Neural crest cell (in vitro differentiated cells): ENCODE data around the gene C2orf49. TPM values are rescaled to one million over a fixed set of nuclear protein-coding genes. Genes with fewer than 3 reads are reported as not detected.

Experiments used
- DNase-seq: peaks from one replicate; pipeline ENCODE4 v3.0.0; 2021; ENCODE audit warnings: low read depth, mixed read lengths, low spot score
- H3K27ac Mint-ChIP-seq: one replicate; pipeline ENCODE4 v1.8.0; 2021; ENCODE audit warnings: mild to moderate bottlenecking, mixed read lengths; ENCODE audit not compliant: unreplicated experiment
- H3K27me3 Mint-ChIP-seq: 2 replicates; pipeline ENCODE4 v1.8.0; 2021; ENCODE audit warnings: low read depth, mild to moderate bottlenecking, mixed read lengths
- H3K36me3 Mint-ChIP-seq: 2 replicates; pipeline ENCODE4 v1.8.0; 2021; ENCODE audit warnings: low read depth, mild to moderate bottlenecking, mixed read lengths
- H3K4me1 Mint-ChIP-seq: 2 replicates; pipeline ENCODE4 v1.8.0; 2021; ENCODE audit warnings: mixed read lengths
- H3K4me3 Mint-ChIP-seq: one replicate; pipeline ENCODE4 v1.8.0; 2021; ENCODE audit warnings: mild to moderate bottlenecking, mixed read lengths
- H3K9me3 Mint-ChIP-seq: 2 replicates; pipeline ENCODE4 v1.8.0; 2021; ENCODE audit warnings: mixed read lengths
- long read RNA-seq: library from polyadenylated mRNA; unstranded; transcript quantifications from one replicate; pipeline ENCODE4 v2.0.0, GENCODE V29; 2020
- total RNA-seq: library from RNA; stranded (reverse); gene quantifications from 2 replicates; pipeline ENCODE4 v1.2.1, GENCODE V29; 2021
- TF ChIP-seq, protein P1 (sequence below): fragments of 200-600 bp; sonication (generic); conservative IDR thresholded peaks from 2 replicates; pipeline ENCODE4 v1.5.0; 2021; ENCODE audit warnings: antibody characterized with exemption, mild to moderate bottlenecking

Gene C2orf49
- 19.9 and 20.0 TPM in 2 replicates for total RNA-seq
- long read RNA-seq, full-length matches to known transcripts: 4 of 4 reads
- long read RNA-seq, partial matches to known transcripts: 0 of 4 reads
- long read RNA-seq, other reads (novel, unspliced or antisense): 0 of 4 reads

DNA sequence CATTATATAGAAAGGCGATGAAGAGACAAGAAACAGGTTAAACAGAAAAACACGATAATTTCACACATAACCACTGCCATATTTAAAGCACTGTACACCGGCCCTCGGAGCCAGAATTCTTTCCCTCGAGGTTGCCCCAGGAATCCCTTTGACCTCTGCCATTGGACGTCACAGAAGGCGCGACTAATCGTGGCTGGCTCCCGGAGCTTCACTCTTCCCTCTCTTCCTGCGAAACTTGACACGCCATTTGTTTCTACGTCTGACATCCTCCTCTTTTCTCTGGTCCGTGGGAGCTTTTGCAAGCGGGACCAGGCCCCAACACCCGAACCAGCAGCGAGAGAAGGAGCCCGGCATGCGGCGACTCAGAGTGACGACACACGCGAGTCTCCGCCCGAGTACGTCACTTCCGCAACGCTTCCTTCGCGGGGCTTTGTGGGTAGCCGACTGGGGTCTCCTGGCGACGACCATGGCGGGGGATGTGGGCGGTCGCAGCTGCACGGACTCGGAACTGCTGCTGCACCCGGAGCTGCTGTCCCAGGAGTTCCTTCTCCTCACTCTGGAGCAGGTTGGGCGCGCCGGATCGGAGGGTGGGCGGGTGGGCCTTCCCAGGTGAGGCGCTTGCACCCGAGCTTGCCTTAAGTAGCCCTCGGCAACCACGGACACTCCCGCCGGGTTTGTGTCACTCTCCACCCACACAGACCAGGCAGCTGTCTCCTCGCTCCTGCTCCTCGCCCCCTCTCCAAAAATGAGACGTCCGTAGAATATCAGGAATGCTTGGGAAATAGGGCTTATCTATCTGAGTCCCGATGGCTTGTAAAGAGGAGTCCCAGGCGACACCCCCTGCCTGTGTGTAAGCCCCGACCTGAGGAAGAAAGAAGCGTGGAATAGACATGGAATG, at the start of gene C2orf49:
C2orf49 (plus strand) TSS at position 419 of the 898 bp plus-strand sequence; CDS start at position 467, 48 bp downstream.
- Mint-ChIP-seq H3K27ac (peak within 1 kb of the TSS; percentile 100), H3K4me1 (peaks cover 35% of the 10 kb centered on the region), H3K27me3 (no peaks in the 10 kb centered on the region), H3K4me3 (peak within 1 kb of the TSS; percentile 99), H3K36me3 (no peaks in the 10 kb centered on the region), H3K9me3 (no peaks in the 10 kb centered on the region)
- peak; percentile 80 for DNase-seq
- TF ChIP-seq, protein P1, sequence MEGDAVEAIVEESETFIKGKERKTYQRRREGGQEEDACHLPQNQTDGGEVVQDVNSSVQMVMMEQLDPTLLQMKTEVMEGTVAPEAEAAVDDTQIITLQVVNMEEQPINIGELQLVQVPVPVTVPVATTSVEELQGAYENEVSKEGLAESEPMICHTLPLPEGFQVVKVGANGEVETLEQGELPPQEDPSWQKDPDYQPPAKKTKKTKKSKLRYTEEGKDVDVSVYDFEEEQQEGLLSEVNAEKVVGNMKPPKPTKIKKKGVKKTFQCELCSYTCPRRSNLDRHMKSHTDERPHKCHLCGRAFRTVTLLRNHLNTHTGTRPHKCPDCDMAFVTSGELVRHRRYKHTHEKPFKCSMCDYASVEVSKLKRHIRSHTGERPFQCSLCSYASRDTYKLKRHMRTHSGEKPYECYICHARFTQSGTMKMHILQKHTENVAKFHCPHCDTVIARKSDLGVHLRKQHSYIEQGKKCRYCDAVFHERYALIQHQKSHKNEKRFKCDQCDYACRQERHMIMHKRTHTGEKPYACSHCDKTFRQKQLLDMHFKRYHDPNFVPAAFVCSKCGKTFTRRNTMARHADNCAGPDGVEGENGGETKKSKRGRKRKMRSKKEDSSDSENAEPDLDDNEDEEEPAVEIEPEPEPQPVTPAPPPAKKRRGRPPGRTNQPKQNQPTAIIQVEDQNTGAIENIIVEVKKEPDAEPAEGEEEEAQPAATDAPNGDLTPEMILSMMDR: no peak

GRCh38 chr2:105287692-105288091, 49.6 kb upstream of the C2orf49 start:
- Mint-ChIP-seq H3K27ac (no peak overlapping the region), H3K36me3 (peaks cover 13% of the 10 kb centered on the region)
- DNase-seq: peak; percentile 22

DNA sequence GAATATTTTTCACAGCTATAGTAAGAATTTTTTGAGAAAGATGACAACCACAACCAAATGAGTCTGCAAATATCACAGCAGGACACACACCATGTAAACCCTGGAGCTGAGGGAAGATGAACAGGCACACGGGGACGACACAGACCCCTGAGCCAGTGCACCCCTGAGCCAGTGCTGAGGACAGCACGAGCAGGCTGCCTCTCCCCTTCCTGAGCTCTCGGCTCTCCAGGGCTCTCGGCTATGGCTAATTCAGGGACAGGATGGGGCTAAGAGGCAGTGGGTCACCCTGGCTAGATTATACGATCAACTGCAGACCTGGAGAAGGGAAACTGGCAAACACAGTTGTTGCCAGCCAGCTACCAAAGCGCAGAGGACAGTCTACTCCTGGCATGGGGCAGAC, 49.2 kb upstream of the C2orf49 start:
- no peak for DNase-seq
- H3K4me1 Mint-ChIP-seq: peaks cover 7% of the 10 kb centered on the region
- no peak overlapping the region for H3K27ac Mint-ChIP-seq
- TF ChIP-seq, protein P1: no peak
- H3K27me3 Mint-ChIP-seq: no peaks in the 10 kb centered on the region
- H3K4me3 Mint-ChIP-seq: no peak overlapping the region
- no peaks in the 10 kb centered on the region for H3K9me3 Mint-ChIP-seq
- H3K36me3 Mint-ChIP-seq: peaks cover 13% of the 10 kb centered on the region

More at GRCh38 chr2:105287692-105288091, 49.6 kb upstream of the C2orf49 start:
- Mint-ChIP-seq H3K4me1 (peaks cover 4% of the 10 kb centered on the region), H3K4me3 (no peak overlapping the region), H3K27me3 (no peaks in the 10 kb centered on the region), H3K9me3 (no peaks in the 10 kb centered on the region)
- TF ChIP-seq, protein P1: peak; percentile 61

DNA sequence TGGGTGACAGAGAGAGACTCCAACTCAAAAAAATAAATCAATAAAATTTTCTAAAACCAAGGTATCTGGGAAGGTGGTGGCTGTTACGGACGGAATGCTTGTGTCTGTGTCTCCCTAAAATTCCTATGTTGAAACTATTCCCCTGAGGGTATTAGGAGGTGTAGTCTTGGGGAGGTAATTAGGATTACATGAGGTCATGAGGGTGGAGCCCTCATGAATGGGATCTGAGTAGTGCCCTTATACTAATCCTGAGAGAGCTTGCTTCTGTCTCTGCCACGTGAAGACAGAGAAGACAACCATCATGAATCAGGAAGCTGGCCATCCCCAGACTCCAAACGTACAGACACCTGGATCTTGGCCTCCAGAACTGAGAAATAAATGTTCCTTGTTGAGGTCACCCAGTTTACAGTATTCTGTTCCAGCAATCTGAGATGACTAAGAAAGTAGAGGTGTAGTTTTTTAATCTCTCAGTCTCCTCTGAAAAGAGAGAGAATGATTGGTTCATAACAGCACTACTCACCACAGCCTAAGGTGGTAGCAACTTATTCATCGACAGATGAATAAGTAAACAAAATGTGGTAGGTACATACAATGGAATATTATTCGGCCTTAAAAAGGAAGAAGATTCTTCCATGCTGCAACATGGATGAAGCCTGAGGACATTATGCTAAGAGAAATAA, 46.2 kb upstream of the C2orf49 start:
- H3K9me3 Mint-ChIP-seq: no peaks in the 10 kb centered on the region
- H3K27me3 Mint-ChIP-seq: no peaks in the 10 kb centered on the region
- H3K4me1 Mint-ChIP-seq: peaks cover 24% of the 10 kb centered on the region
- peaks cover 13% of the 10 kb centered on the region for H3K36me3 Mint-ChIP-seq
- H3K4me3 Mint-ChIP-seq: no peak overlapping the region
- no peak for DNase-seq
- TF ChIP-seq, protein P1: no peak
- no peak overlapping the region for H3K27ac Mint-ChIP-seq

- H3K4me1 Mint-ChIP-seq: peaks cover 24% of the 10 kb centered on the region
- H3K27ac Mint-ChIP-seq: no peak overlapping the region
- DNase-seq: no peak
- no peaks in the 10 kb centered on the region for H3K27me3 Mint-ChIP-seq
- no peak overlapping the region for H3K4me3 Mint-ChIP-seq
- H3K36me3 Mint-ChIP-seq: peaks cover 13% of the 10 kb centered on the region
- no peaks in the 10 kb centered on the region for H3K9me3 Mint-ChIP-seq
- TF ChIP-seq, protein P1: no peak
These were observed 45.4 kb upstream of the C2orf49 start for GRCh38 chr2:105291981-105292380.
